GM19463 (cell line): ENCODE measurements around the gene SLC8A3.

Experiments used
- ATAC-seq: cut with Tn5 transposase; IDR thresholded peaks from one replicate; pipeline ENCODE4 v1.9.1; 2021; ENCODE audit warnings: mild to moderate bottlenecking, moderate library complexity; ENCODE audit not compliant: unreplicated experiment

SLC8A3 gene

GRCh38 chr14:70002589-70003346 is 186.0 kb downstream of the SLC8A3 start:
- no peak for ATAC-seq

GRCh38 chr14:70000601-70001000 is 188.2 kb downstream of the SLC8A3 start:
- ATAC-seq = no peak

- no peak for ATAC-seq
Observed at GRCh38 chr14:69999261-69999674, 189.5 kb downstream of the SLC8A3 start.

- ATAC-seq = no peak
Observed at GRCh38 chr14:69997849-69998248, 190.9 kb downstream of the SLC8A3 start.

- ATAC-seq = no peak
Observed at GRCh38 chr14:69996216-69996615, 192.5 kb downstream of the SLC8A3 start.
